CD14-positive monocyte (primary cell): Measurements from ENCODE around the gene MRRF. TPM values are rescaled to one million over a fixed set of nuclear protein-coding genes. Genes with fewer than 3 reads are reported as not detected.

ENCODE experiments used
- DNase-seq, 3 donors: peaks; one replicate each; pipeline ENCODE4 v3.0.0-alpha.2; 2011 to 2022
- H2AFZ ChIP-seq: 2 replicates; pipeline ENCODE4 v1.6.0; 2012; ENCODE audit warnings: mild to moderate bottlenecking, low read depth, low read length, inconsistent platforms; ENCODE audit not compliant: insufficient read depth, poor library complexity, severe bottlenecking
- H3K27ac ChIP-seq, 2 donors: 1 replicate in 1 of 2; 2 replicates in 1 of 2; pipeline ENCODE4 v1.5.1; 2012 to 2013; ENCODE audit warnings: low read length in 2 of 2, control low read depth in 1 of 2, inconsistent platforms in 1 of 2, low read depth in 1 of 2, mild to moderate bottlenecking in 1 of 2
- H3K27me3 ChIP-seq, 2 donors: one replicate each; pipeline versions ENCODE4 v1.6.0 to v1.6.1; 2011 to 2013; ENCODE audit warnings: low read length in 2 of 2; ENCODE audit not compliant: control insufficient read depth in 2 of 2, insufficient read depth in 2 of 2
- H3K36me3 ChIP-seq, 2 donors: replicated peaks in 1 of 2; 1 replicate in 1 of 2; 2 replicates in 1 of 2; pipeline versions ENCODE4 v1.5.1 to v1.6.1; 2012 to 2013; ENCODE audit warnings: low read length in 2 of 2, control low read depth in 1 of 2, inconsistent platforms in 1 of 2, mild to moderate bottlenecking in 1 of 2; ENCODE audit not compliant: insufficient read depth in 2 of 2, control insufficient read depth in 1 of 2
- H3K4me1 ChIP-seq, 2 donors: 1 replicate in 1 of 2; 2 replicates in 1 of 2; pipeline versions ENCODE4 v1.5.1 to v1.6.1; 2012 to 2013; ENCODE audit warnings: low read length in 2 of 2, control low read depth in 1 of 2, inconsistent platforms in 1 of 2, mild to moderate bottlenecking in 1 of 2, moderate library complexity in 1 of 2; ENCODE audit not compliant: insufficient read depth in 2 of 2, control insufficient read depth in 1 of 2
- H3K4me2 ChIP-seq: replicated peaks from 2 replicates; pipeline ENCODE3; 2012; ENCODE audit warnings: low read length, moderate library complexity, mild to moderate bottlenecking; ENCODE audit not compliant: poor library complexity, severe bottlenecking; ENCODE audit errors: extremely low read depth
- H3K4me3 ChIP-seq, 3 experiments: fragments of 200-600 bp in 1 of 3; sonication (generic) in 1 of 3; replicated peaks in 1 of 3; 1 replicate in 2 of 3; 2 replicates in 1 of 3; pipeline ENCODE4 v1.5.1; 2011 to 2013; ENCODE audit warnings: low read length in 3 of 3, mild to moderate bottlenecking in 3 of 3, control low read depth in 2 of 3, low read depth in 2 of 3, inconsistent platforms in 1 of 3, moderate library complexity in 1 of 3
- H3K79me2 ChIP-seq: 2 replicates; pipeline ENCODE4 v1.6.0; 2012; ENCODE audit warnings: mild to moderate bottlenecking, control low read depth, inconsistent platforms, low read length, moderate library complexity; ENCODE audit not compliant: insufficient read depth
- H3K9ac ChIP-seq: 2 replicates; pipeline ENCODE4 v1.6.0; 2017; ENCODE audit warnings: low read length, mild to moderate bottlenecking; ENCODE audit not compliant: insufficient read depth, poor library complexity, severe bottlenecking
- H3K9me3 ChIP-seq, 2 donors: replicated peaks in 1 of 2; 1 replicate in 1 of 2; 2 replicates in 1 of 2; pipeline versions ENCODE4 v1.5.1 to v1.6.1; 2012 to 2013; ENCODE audit warnings: low read length in 2 of 2, control low read depth in 1 of 2; ENCODE audit not compliant: control insufficient read depth in 1 of 2, insufficient read depth in 1 of 2
- H4K20me1 ChIP-seq: 2 replicates; pipeline ENCODE4 v1.6.0; 2012; ENCODE audit warnings: mild to moderate bottlenecking, low read length, control low read depth, moderate library complexity; ENCODE audit not compliant: insufficient read depth
- H3K27ac Mint-ChIP-seq, 7 donors: one replicate each; pipeline ENCODE4 v1.8.0; 2020; ENCODE audit warnings: mild to moderate bottlenecking in 7 of 7, mixed read lengths in 7 of 7, moderate library complexity in 6 of 7, inconsistent platforms in 2 of 7
- H3K27me3 Mint-ChIP-seq, 3 donors: one replicate each; pipeline ENCODE4 v1.8.0; 2021 to 2022; ENCODE audit warnings: low read depth in 3 of 3, mild to moderate bottlenecking in 3 of 3, mixed read lengths in 3 of 3, moderate library complexity in 3 of 3, inconsistent platforms in 1 of 3
- H3K36me3 Mint-ChIP-seq, 2 donors: one replicate each; pipeline ENCODE4 v1.8.0; 2020; ENCODE audit warnings: mixed read lengths in 2 of 2, inconsistent platforms in 1 of 2, mild to moderate bottlenecking in 1 of 2
- H3K4me1 Mint-ChIP-seq: one replicate; pipeline ENCODE4 v1.8.0; 2020; ENCODE audit warnings: mild to moderate bottlenecking, mixed read lengths
- H3K4me3 Mint-ChIP-seq, 2 donors: one replicate each; pipeline ENCODE4 v1.8.0; 2020; ENCODE audit warnings: mild to moderate bottlenecking in 2 of 2, mixed read lengths in 2 of 2, moderate library complexity in 1 of 2
- H3K9me3 Mint-ChIP-seq, 7 donors: one replicate each; pipeline ENCODE4 v1.8.0; 2020 to 2022; ENCODE audit warnings: mixed read lengths in 7 of 7, mild to moderate bottlenecking in 6 of 7, moderate library complexity in 6 of 7, inconsistent platforms in 2 of 7
- WGBS: methylation state at CpG from one replicate; pipeline ENCODE4 v1.1.5; 2013; ENCODE audit warnings: missing lambda C conversion rate; ENCODE audit not compliant: insufficient coverage; 5-methylcytosine and 5-hydroxymethylcytosine counted together
- intact Hi-C, 2 donors: fragments of 100-400 bp; cut with micrococcal nuclease; formaldehyde crosslinking; loops; one replicate each; pipeline versions ENCODE4 v1.15.0 to v1.15.1; 2023
- polyA plus RNA-seq, 3 donors: library from polyadenylated mRNA; depleted of rRNA in 1 of 3; unstranded in 2 of 3; stranded (reverse) in 1 of 3; fragments of 300-500 nt in 2 of 3; fragments of >200 nt in 1 of 3; fragmentation: Illumina TruSeq in 2 of 3; gene quantifications; 1 replicate in 2 of 3; 2 replicates in 1 of 3; pipeline ENCODE4 v1.2.3, GENCODE V29; 2012 to 2021
- TF ChIP-seq, protein P1 (sequence below): fragments of 200-600 bp; IDR thresholded peaks from one replicate; pipeline ENCODE4 v1.8.0; 2022; ENCODE audit warnings: antibody characterized with exemption, mild to moderate bottlenecking

MRRF gene
- polyA plus RNA-seq, 3 donors, result 16.0 to 34.4 (median 16.2) TPM

DNA sequence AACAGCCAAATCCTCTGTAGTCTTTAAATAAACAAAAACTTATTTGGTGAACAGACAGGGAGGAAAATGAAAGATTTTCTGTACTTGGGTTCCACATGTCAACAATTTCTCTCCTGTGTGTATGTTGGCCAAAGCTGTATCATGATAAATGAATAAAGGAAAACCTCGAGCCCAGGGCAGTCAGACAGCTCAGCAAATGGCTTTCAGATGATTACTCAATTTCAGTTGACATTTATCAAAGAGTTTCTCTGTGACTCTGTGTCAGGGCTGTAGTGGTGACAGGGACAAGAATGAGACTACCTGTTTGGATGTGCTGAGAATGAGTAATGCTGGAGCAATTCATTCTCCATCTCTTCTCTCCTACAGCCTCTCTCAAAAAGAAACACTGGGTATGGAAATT is 60.4 kb downstream of the MRRF start:
- Mint-ChIP-seq H3K36me3 (peaks cover 50 to 74% of the 10 kb centered on the region in 2 donors), H3K27me3 (no peaks in the 10 kb centered on the region), H3K9me3 (no peaks in the 10 kb centered on the region), H3K4me1 (no peaks in the 10 kb centered on the region), H3K27ac (no peak overlapping the region), H3K4me3 (no peak overlapping the region)
- Histone ChIP-seq H4K20me1 (no peaks in the 10 kb centered on the region), H3K36me3 (peaks cover 28 to 76% of the 10 kb centered on the region in 2 donors), H3K4me3 (no peak overlapping the region), H3K4me2 (no peak overlapping the region), H3K4me1 (no peaks in the 10 kb centered on the region), H3K9me3 (no peaks in the 10 kb centered on the region), H3K9ac (no peak overlapping the region), H3K79me2 (no peaks in the 10 kb centered on the region), H2AFZ (no peak overlapping the region), H3K27me3 (no peaks in the 10 kb centered on the region), H3K27ac (no peak overlapping the region)
- 57% methylated on average over 1 of the region's 1 CpG for WGBS
- TF ChIP-seq, protein P1, sequence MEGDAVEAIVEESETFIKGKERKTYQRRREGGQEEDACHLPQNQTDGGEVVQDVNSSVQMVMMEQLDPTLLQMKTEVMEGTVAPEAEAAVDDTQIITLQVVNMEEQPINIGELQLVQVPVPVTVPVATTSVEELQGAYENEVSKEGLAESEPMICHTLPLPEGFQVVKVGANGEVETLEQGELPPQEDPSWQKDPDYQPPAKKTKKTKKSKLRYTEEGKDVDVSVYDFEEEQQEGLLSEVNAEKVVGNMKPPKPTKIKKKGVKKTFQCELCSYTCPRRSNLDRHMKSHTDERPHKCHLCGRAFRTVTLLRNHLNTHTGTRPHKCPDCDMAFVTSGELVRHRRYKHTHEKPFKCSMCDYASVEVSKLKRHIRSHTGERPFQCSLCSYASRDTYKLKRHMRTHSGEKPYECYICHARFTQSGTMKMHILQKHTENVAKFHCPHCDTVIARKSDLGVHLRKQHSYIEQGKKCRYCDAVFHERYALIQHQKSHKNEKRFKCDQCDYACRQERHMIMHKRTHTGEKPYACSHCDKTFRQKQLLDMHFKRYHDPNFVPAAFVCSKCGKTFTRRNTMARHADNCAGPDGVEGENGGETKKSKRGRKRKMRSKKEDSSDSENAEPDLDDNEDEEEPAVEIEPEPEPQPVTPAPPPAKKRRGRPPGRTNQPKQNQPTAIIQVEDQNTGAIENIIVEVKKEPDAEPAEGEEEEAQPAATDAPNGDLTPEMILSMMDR, result no peak
- DNase-seq, result no peak
- intact Hi-C loops, result no loop called here

DNA sequence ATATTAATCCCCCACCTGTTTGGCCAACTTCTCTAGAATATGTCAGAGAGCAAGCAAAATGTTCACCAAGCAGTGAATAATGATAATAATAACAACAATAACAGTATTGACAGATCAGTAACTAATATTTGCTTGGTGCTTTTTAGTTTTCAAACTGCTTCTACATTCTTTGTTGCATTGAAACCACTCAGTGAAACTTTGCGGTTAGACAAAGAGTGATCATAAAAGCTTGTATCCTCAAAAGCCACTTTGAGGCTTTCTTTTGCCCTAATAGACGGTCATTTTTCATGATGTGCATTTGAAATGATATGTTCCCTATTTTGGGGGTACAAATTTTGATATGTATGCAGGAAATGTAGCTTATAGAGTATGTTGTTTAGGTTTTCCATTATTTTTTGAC is 62.5 kb downstream of the MRRF start:
- no peaks in the 10 kb centered on the region for H3K27me3 ChIP-seq
- H3K36me3 Mint-ChIP-seq, result peaks cover 50 to 64% of the 10 kb centered on the region in 2 donors
- no peak overlapping the region for H3K27ac ChIP-seq
- no peaks in the 10 kb centered on the region for H3K4me1 Mint-ChIP-seq
- no peak overlapping the region for H3K9ac ChIP-seq
- no peak for DNase-seq
- H3K9me3 ChIP-seq, result no peaks in the 10 kb centered on the region
- peaks cover 0 to 5% (median 0%) of the 10 kb centered on the region in 3 donors for H3K27me3 Mint-ChIP-seq
- H3K9me3 Mint-ChIP-seq, result no peaks in the 10 kb centered on the region
- H3K4me2 ChIP-seq, result no peak overlapping the region
- no peak overlapping the region for H3K27ac Mint-ChIP-seq
- no peak overlapping the region for H3K4me3 ChIP-seq
- no peaks in the 10 kb centered on the region for H3K79me2 ChIP-seq
- H2AFZ ChIP-seq, result no peak overlapping the region
- TF ChIP-seq, protein P1, result no peak
- H4K20me1 ChIP-seq, result no peaks in the 10 kb centered on the region
- intact Hi-C loops, result no loop called here
- WGBS, result 100% methylated on average over 2 of the region's 2 CpGs
- peaks cover 24 to 62% of the 10 kb centered on the region in 2 donors for H3K36me3 ChIP-seq
- no peak overlapping the region for H3K4me3 Mint-ChIP-seq
- no peaks in the 10 kb centered on the region for H3K4me1 ChIP-seq
